Stimulated activated CD4-positive, alpha-beta T cell treated with anti-CD3 and anti-CD28 coated beads, Interleukin-1b, Interleukin-23, amount 100 ng/mL, for 4 hours (primary cell): ENCODE measurements around the gene ACO2.
"Not testable (repeated sequence)": the region's sequence is repeated elsewhere in the genome, so short reads cannot be mapped to it uniquely, and the experiment has no call there.

Source experiments
- DNase-seq, 2 donors: peaks; one replicate each; pipeline ENCODE4 v3.0.0-alpha.2; 2020; ENCODE audit warnings: low read depth in 2 of 2

Gene ACO2

GRCh38 chr22:41540365-41540764, 71.4 kb downstream of the ACO2 start:
- DNase-seq, result no peak

- DNase-seq, result no peak
These were observed 72.6 kb downstream of the ACO2 start for GRCh38 chr22:41541484-41541883.

GRCh38 chr22:41542224-41542623, 73.3 kb downstream of the ACO2 start:
- DNase-seq, result no peak

GRCh38 chr22:41543854-41544670, 75.1 kb downstream of the ACO2 start, which contains the start of gene POLR3H:
POLR3H (minus strand) TSS chr22:41544470; CDS start chr22:41544101, 369 bp downstream.
- peak; percentile 95 to 97 for DNase-seq

GRCh38 chr22:41544671-41545476, 76.0 kb downstream of the ACO2 start:
- DNase-seq, result no peak

- DNase-seq, result no peak
These were observed 79.9 kb downstream of the ACO2 start for GRCh38 chr22:41548830-41549211.

- no peak for DNase-seq
These were observed 82.1 kb downstream of the ACO2 start for GRCh38 chr22:41550952-41551491.

GRCh38 chr22:41551877-41552582, 83.1 kb downstream of the ACO2 start:
- DNase-seq, result no peak

GRCh38 chr22:41555325-41555982, 86.5 kb downstream of the ACO2 start:
- DNase-seq, result no peak

GRCh38 chr22:41556561-41556960, 87.6 kb downstream of the ACO2 start:
- no peak for DNase-seq

- DNase-seq, result no peak
These were observed 88.7 kb downstream of the ACO2 start for GRCh38 chr22:41557401-41558240.

- DNase-seq, result not testable (repeated sequence)
These were observed 89.3 kb downstream of the ACO2 start for GRCh38 chr22:41558241-41558630.

- no peak for DNase-seq
These were observed 91.2 kb downstream of the ACO2 start for GRCh38 chr22:41560095-41560471.

- no peak for DNase-seq
These were observed 92.4 kb downstream of the ACO2 start for GRCh38 chr22:41561335-41561734.

GRCh38 chr22:41561788-41562187, 92.9 kb downstream of the ACO2 start:
- no peak for DNase-seq

GRCh38 chr22:41562461-41562860, 93.5 kb downstream of the ACO2 start:
- DNase-seq, result no peak

- no peak for DNase-seq
These were observed 94.3 kb downstream of the ACO2 start for GRCh38 chr22:41563051-41563711.

- DNase-seq, result no peak
These were observed 95.6 kb downstream of the ACO2 start for GRCh38 chr22:41564563-41564962.

GRCh38 chr22:41565403-41566054, 96.6 kb downstream of the ACO2 start:
- DNase-seq, result no peak

GRCh38 chr22:41567512-41567768, 98.5 kb downstream of the ACO2 start:
- no peak for DNase-seq
